ENCODE results near the gene HIVEP2. TPM values are rescaled to one million over a fixed set of nuclear protein-coding genes. Genes with fewer than 3 reads are reported as not detected.

Gene HIVEP2
- total RNA-seq, 1 donor from 2014 or later: 38.4 TPM

DNA sequence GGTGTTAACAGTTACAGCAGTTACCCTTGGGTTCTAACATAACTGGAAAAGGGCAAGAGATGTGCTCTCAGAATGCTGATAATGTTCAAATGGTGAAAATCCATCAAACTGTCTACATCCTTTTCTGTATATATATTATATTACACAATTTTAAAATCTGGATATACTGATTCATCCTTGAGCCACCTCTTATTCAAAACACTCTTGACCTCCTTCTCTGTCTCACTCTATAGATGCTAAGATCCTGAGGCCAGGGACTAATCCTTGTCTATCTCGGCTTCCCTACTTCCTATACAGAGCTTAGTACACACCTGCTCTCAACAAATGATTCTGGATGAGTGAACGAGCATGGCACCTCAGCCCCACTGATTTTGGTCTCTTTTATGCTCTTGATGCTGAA is 47.3 kb downstream of the HIVEP2 start:
- Mint-ChIP-seq H3K9me3 (no peaks in the 10 kb centered on the region), H3K4me3 (no peak overlapping the region), H3K4me1 (ENCODE audit: low read depth) (peaks cover 30% of the 10 kb centered on the region), H3K27ac (no peak overlapping the region), H3K27me3 (ENCODE audit: insufficient read depth) (no peaks in the 10 kb centered on the region), H3K36me3 (ENCODE audit: low read depth) (peaks cover 17% of the 10 kb centered on the region)
- intact Hi-C loops (cut with micrococcal nuclease): no loop called here
- no peak for DNase-seq (ENCODE audit: low spot score)

DNA sequence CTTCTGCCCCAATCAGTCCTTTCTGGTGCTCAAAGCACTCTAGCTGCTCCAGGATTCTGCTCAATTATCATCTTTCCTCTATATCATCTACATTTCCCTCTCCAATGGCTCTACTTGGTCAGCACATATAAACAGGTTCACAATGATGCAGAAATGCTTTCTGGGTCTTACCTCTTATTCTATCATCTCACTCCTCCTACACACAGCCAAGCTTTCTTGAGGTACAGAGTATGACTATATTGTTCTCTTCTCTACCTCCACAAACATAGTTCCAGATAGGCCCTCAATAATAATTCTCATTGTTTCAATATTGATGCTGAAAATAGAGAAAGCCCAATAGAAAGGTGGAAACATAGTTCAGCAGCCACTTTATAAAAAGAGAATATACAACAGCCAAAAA is 48.2 kb downstream of the HIVEP2 start:
- intact Hi-C loops (cut with micrococcal nuclease): no loop called here
- no peaks in the 10 kb centered on the region for H3K9me3 Mint-ChIP-seq
- no peaks in the 10 kb centered on the region for H3K27me3 Mint-ChIP-seq (ENCODE audit: insufficient read depth)
- peaks cover 30% of the 10 kb centered on the region for H3K4me1 Mint-ChIP-seq (ENCODE audit: low read depth)
- no peak for DNase-seq (ENCODE audit: low spot score)
- no peak overlapping the region for H3K27ac Mint-ChIP-seq
- H3K4me3 Mint-ChIP-seq: no peak overlapping the region
- H3K36me3 Mint-ChIP-seq (ENCODE audit: low read depth): peaks cover 21% of the 10 kb centered on the region

DNA sequence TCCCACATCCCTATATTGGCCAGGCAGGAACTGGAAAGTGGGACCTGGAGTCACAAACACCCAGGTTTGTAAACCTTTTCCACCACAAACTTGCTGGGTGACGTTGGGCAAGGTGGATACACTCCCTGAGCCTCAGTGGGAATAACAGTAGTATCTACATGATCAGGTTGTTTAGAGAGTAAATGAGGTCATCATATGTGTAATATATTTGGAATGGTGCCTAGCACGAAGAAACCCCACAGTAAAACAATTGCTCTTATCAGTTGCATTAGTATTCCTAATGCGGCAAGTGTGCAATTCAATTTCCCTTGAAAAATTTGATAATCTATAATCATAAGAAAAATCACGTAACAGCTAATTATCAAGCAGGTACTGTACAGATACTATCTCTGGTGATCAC is 51.9 kb downstream of the HIVEP2 start:
- DNase-seq (ENCODE audit: low spot score): no peak
- no peak overlapping the region for H3K27ac Mint-ChIP-seq
- H3K4me3 Mint-ChIP-seq: no peak overlapping the region
- no peaks in the 10 kb centered on the region for H3K27me3 Mint-ChIP-seq (ENCODE audit: insufficient read depth)
- intact Hi-C loops (cut with micrococcal nuclease): no loop called here
- no peaks in the 10 kb centered on the region for H3K9me3 Mint-ChIP-seq
- H3K36me3 Mint-ChIP-seq (ENCODE audit: low read depth): peaks cover 23% of the 10 kb centered on the region
- peaks cover 36% of the 10 kb centered on the region for H3K4me1 Mint-ChIP-seq (ENCODE audit: low read depth)

DNA sequence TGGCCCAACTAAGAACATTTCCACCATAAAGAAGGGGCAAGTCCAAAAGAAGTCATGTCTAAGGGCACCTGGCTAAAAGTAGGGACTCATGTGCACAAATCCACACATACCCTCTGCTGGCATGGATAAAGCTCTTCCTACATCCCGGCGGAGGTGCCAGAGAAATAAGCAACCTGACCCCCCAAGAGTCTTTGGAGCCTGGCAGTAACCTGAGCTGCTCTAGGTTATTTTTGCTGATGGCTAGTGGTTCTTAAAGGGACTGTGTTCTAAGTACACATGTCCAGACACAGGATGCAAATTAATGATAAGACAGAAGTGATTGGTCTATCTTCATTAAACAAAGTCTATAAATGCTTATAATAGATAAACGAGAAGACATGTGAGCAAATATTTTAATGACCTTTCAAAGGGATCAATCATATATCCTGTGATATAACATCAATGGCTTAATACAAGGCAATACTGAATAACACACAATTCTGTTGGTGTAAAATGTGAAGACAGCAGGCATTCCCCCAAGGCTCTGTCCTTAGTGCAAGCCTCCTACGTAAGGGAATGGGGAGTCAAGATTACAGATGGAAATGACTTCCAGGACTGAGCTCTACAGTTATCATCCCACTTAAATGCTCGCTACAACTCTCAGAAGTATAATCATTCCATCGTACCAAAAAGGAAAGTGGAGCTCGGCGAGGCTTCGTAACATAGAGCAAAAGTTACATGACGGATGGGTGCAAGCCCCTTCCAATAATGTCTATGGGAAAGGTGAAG is 52.5 kb downstream of the HIVEP2 start:
- peaks cover 24% of the 10 kb centered on the region for H3K36me3 Mint-ChIP-seq (ENCODE audit: low read depth)
- no peaks in the 10 kb centered on the region for H3K27me3 Mint-ChIP-seq (ENCODE audit: insufficient read depth)
- H3K4me1 Mint-ChIP-seq (ENCODE audit: low read depth): peaks cover 42% of the 10 kb centered on the region
- DNase-seq (ENCODE audit: low spot score): no peak
- intact Hi-C loops (cut with micrococcal nuclease): no loop called here
- no peak overlapping the region for H3K4me3 Mint-ChIP-seq
- no peak overlapping the region for H3K27ac Mint-ChIP-seq
- no peaks in the 10 kb centered on the region for H3K9me3 Mint-ChIP-seq

DNA sequence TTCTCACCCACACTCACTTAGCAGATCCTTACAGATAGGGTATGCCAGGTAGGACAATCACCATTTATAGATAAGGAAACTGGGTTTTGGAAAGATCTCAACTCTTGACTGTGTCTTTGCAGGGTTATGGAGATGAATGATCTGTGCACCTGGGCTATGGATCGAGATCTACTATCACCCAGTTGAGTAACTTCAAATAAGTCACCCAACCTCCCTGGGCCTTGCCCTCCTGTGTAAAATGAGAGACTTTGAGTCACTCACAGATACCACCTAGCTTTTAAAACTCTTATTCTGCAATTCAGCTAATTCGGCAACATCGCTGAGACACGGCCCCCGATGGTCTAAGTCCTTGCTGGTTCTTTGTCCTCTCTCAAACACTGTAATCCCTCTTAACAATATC is 53.5 kb downstream of the HIVEP2 start:
- intact Hi-C loops (cut with micrococcal nuclease): no loop called here
- H3K27me3 Mint-ChIP-seq (ENCODE audit: insufficient read depth): no peaks in the 10 kb centered on the region
- no peak overlapping the region for H3K4me3 Mint-ChIP-seq
- DNase-seq (ENCODE audit: low spot score): no peak
- no peaks in the 10 kb centered on the region for H3K9me3 Mint-ChIP-seq
- peaks cover 27% of the 10 kb centered on the region for H3K36me3 Mint-ChIP-seq (ENCODE audit: low read depth)
- peaks cover 52% of the 10 kb centered on the region for H3K4me1 Mint-ChIP-seq (ENCODE audit: low read depth)
- H3K27ac Mint-ChIP-seq: no peak overlapping the region

DNA sequence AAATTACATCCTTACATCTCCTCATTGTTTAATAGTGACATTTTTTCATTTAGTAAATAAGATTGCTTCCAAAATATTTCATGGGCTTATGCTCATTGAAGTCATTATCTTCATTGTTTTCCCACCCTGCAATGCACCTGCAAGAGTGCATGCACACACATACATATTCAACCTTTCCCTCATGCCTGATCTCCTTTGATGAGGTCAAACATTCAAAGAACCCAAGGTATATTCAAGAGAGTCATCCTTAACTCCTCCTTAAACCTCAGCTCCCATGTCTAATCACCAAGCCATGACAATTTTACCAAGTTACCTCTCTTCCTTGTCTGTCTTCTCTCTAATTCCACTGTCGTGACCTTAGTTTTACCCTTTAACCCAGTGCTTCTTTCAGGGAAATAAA is 56.5 kb downstream of the HIVEP2 start:
- peak overlapping the region; percentile 37 for H3K27ac Mint-ChIP-seq
- intact Hi-C loops (cut with micrococcal nuclease): loop anchor here (5.0 kb wide), 1 partner anchor 1329 kb away; no protein-coding TSS in a partner anchor
- no peak overlapping the region for H3K4me3 Mint-ChIP-seq
- H3K36me3 Mint-ChIP-seq (ENCODE audit: low read depth): peaks cover 19% of the 10 kb centered on the region
- H3K9me3 Mint-ChIP-seq: no peaks in the 10 kb centered on the region
- peaks cover 81% of the 10 kb centered on the region for H3K4me1 Mint-ChIP-seq (ENCODE audit: low read depth)
- DNase-seq (ENCODE audit: low spot score): no peak
- no peaks in the 10 kb centered on the region for H3K27me3 Mint-ChIP-seq (ENCODE audit: insufficient read depth)

GRCh38 chr6:142887517-142887916 is 57.5 kb downstream of the HIVEP2 start:
- Mint-ChIP-seq H3K27me3 (ENCODE audit: insufficient read depth) (no peaks in the 10 kb centered on the region), H3K4me1 (ENCODE audit: low read depth) (peaks cover 88% of the 10 kb centered on the region), H3K36me3 (ENCODE audit: low read depth) (peaks cover 20% of the 10 kb centered on the region), H3K4me3 (peak overlapping the region; percentile 25), H3K9me3 (no peaks in the 10 kb centered on the region), H3K27ac (peak overlapping the region; percentile 75)
- intact Hi-C loops (cut with micrococcal nuclease): loop anchor here (1.0 to 5.0 kb wide), 6 partner anchors 15 to 1330 kb away; partner anchors contain the start of gene AIG1
- no peak for DNase-seq (ENCODE audit: low spot score)

- no peak for DNase-seq (ENCODE audit: low spot score)
- Mint-ChIP-seq H3K9me3 (no peaks in the 10 kb centered on the region), H3K27ac (peak overlapping the region; percentile 75), H3K27me3 (ENCODE audit: insufficient read depth) (no peaks in the 10 kb centered on the region), H3K4me3 (peak overlapping the region; percentile 21), H3K36me3 (ENCODE audit: low read depth) (peaks cover 23% of the 10 kb centered on the region), H3K4me1 (ENCODE audit: low read depth) (peaks cover 86% of the 10 kb centered on the region)
- intact Hi-C loops (cut with micrococcal nuclease): loop anchor here (1.0 to 5.0 kb wide), 6 partner anchors 16 to 1331 kb away; partner anchors contain the start of gene AIG1
Measured at GRCh38 chr6:142886431-142887170, 58.4 kb downstream of the HIVEP2 start.

DNA sequence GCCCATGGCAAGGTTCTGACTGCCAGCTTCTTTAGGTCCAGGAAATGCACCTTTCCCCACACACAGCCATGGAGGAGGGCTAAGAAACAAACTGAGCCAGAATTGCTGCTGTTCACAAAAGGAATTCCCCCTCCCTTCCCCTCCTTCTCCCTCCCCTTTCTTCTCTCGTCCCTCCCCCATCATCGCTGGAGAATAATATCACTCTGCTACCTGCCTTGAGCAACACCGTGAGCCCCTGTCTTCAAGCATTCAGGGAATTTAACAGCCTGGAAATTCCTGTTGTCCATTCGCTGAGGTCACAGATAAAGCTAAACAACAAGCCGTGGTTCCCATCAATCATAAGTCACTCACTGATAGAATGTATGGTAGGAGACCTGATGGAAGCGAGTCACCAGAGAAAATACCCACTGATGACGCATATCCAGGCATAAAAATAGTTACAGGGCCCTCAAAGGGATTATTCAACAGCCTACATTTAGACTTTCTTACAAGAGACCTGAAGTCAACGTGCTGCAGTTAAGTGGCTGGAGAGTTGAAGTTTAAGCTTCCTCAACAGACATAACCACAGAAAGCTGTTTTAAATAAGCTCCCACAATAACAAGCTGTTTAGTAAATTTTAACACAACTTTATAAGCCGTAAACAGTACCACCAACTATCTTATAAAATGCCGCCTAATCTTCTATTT is 59.7 kb downstream of the HIVEP2 start:
- DNase-seq (ENCODE audit: low spot score): peak; percentile 45
- Mint-ChIP-seq H3K4me3 (peak overlapping the region; percentile 96), H3K4me1 (ENCODE audit: low read depth) (peaks cover 92% of the 10 kb centered on the region), H3K36me3 (ENCODE audit: low read depth) (peaks cover 31% of the 10 kb centered on the region), H3K27ac (peak overlapping the region; percentile 99), H3K9me3 (no peaks in the 10 kb centered on the region), H3K27me3 (ENCODE audit: insufficient read depth) (no peaks in the 10 kb centered on the region)
- intact Hi-C loops (cut with micrococcal nuclease): loop anchor here (1.0 to 5.0 kb wide), 8 partner anchors 13 to 1332 kb away; no protein-coding TSS in a partner anchor

GRCh38 chr6:142884214-142885035 is 60.6 kb downstream of the HIVEP2 start:
- intact Hi-C loops (cut with micrococcal nuclease): loop anchor here (1.0 to 5.0 kb wide), 8 partner anchors 12 to 1333 kb away; no protein-coding TSS in a partner anchor
- peaks cover 94% of the 10 kb centered on the region for H3K4me1 Mint-ChIP-seq (ENCODE audit: low read depth)
- peak overlapping the region; percentile 99 for H3K27ac Mint-ChIP-seq
- no peak for DNase-seq (ENCODE audit: low spot score)
- H3K36me3 Mint-ChIP-seq (ENCODE audit: low read depth): peaks cover 37% of the 10 kb centered on the region
- no peaks in the 10 kb centered on the region for H3K9me3 Mint-ChIP-seq
- peak overlapping the region; percentile 96 for H3K4me3 Mint-ChIP-seq
- H3K27me3 Mint-ChIP-seq (ENCODE audit: insufficient read depth): no peaks in the 10 kb centered on the region

GRCh38 chr6:142883011-142883410 is 62.0 kb downstream of the HIVEP2 start:
- intact Hi-C loops (cut with micrococcal nuclease): no loop called here
- no peaks in the 10 kb centered on the region for H3K9me3 Mint-ChIP-seq
- no peak for DNase-seq (ENCODE audit: low spot score)
- peaks cover 92% of the 10 kb centered on the region for H3K4me1 Mint-ChIP-seq (ENCODE audit: low read depth)
- H3K36me3 Mint-ChIP-seq (ENCODE audit: low read depth): peaks cover 39% of the 10 kb centered on the region
- H3K27me3 Mint-ChIP-seq (ENCODE audit: insufficient read depth): no peaks in the 10 kb centered on the region
- H3K27ac Mint-ChIP-seq: no peak overlapping the region
- peak overlapping the region; percentile 10 for H3K4me3 Mint-ChIP-seq

DNA sequence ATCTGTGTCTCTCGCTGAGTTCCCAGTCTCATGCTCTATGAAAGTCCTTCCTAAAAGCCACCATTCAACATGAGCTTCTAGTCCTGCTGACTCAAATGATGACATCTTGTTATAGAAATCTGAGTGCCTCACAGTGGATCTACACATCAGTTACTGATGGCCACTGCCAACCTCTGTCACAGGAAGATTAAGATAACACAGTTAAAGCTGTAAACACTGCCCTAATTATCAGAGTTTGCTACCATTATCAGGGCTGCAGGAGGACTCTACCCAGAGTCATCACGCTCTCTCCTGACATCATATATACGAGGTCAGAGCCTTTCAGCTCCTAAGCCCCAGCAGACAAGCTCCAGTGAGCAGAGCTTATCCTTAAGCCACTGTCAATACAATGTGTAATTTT is 63.2 kb downstream of the HIVEP2 start:
- Mint-ChIP-seq H3K4me1 (ENCODE audit: low read depth) (peaks cover 85% of the 10 kb centered on the region), H3K27me3 (ENCODE audit: insufficient read depth) (no peaks in the 10 kb centered on the region), H3K4me3 (no peak overlapping the region), H3K27ac (peak overlapping the region; percentile 13), H3K36me3 (ENCODE audit: low read depth) (peaks cover 43% of the 10 kb centered on the region), H3K9me3 (peaks cover 3% of the 10 kb centered on the region)
- no peak for DNase-seq (ENCODE audit: low spot score)
- intact Hi-C loops (cut with micrococcal nuclease): no loop called here
